Thyroid gland (tissue), 4 donors: Measurements from ENCODE around the gene USP21.

Source experiments
- CTCF ChIP-seq, 6 experiments: fragments of 200-600 bp in 3 of 6; fragments of 450-650 bp in 3 of 6; sonication (generic) in 3 of 6; IDR thresholded peaks; one replicate each; pipeline ENCODE4 v1.5.1; 2016 to 2019; ENCODE audit warnings: antibody characterized with exemption in 6 of 6, mild to moderate bottlenecking in 2 of 6, inconsistent platforms in 1 of 6, moderate library complexity in 1 of 6
- POLR2A ChIP-seq, 2 donors: fragments of 450-650 bp; IDR thresholded peaks; one replicate each; pipeline ENCODE4 v1.6.1; 2017; ENCODE audit warnings: antibody characterized with exemption in 2 of 2, mild to moderate bottlenecking in 2 of 2, moderate library complexity in 1 of 2

GRCh38 chr1:161173711-161174110, 14.4 kb downstream of the USP21 start:
- TF ChIP-seq CTCF (IDR thresholded peaks at IDR 0.05) (no peak), POLR2A (IDR thresholded peaks at IDR 0.05) (no peak)
